ENCODE measurements around the gene SS18. TPM values are rescaled to one million over a fixed set of nuclear protein-coding genes. Genes with fewer than 3 reads are reported as not detected.
"Not testable (repeated sequence)": the region's sequence is repeated elsewhere in the genome, so short reads cannot be mapped to it uniquely, and the experiment has no call there.

Gene SS18, protein sequence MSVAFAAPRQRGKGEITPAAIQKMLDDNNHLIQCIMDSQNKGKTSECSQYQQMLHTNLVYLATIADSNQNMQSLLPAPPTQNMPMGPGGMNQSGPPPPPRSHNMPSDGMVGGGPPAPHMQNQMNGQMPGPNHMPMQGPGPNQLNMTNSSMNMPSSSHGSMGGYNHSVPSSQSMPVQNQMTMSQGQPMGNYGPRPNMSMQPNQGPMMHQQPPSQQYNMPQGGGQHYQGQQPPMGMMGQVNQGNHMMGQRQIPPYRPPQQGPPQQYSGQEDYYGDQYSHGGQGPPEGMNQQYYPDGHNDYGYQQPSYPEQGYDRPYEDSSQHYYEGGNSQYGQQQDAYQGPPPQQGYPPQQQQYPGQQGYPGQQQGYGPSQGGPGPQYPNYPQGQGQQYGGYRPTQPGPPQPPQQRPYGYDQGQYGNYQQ
- total RNA-seq, result 10 to 100 TPM; 57.8 to 69.7 TPM

DNA sequence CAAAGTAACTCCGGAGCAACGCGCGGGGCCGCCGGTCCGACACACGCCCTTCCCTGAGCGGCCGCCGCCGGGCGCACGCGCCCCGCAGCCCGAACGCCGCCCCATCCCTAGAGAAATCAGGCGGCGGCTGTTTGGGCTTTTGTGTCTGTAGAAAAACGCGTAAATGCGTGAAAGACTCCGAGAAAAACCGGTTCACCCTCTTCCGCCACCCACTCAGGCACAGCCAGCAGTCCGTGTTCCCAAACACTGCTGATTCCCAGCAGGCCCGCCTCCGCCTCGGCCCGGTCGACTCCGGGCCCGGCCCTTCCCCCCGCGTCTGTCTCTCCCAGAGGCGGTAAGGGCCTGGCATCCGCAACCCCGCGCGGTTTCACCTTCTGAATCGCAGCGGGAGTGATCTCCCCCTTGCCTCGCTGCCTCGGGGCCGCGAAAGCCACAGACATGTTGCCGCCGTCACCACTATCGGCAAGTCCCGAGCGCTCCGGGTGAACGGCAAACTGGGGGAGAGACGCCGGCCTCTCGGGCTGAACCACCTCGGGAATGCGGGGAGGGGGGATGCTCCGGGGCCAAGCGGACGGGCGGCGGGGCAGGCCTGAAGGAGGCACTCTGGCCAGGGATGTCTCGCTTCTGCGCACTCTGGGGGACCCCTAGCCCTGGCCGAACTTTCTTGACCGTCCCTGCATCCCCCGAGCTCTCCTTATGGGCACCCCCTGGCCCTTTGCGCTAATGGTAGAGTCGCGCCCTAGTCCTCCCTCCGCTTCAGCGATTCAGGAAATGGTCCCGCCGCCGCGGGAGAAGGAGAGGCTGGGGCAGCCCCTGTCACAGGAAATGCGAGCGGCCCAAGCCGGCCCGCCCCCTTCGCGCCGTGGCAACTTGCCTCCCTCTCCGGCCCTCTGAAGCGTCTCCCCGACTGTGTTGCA, at the start of gene SS18:
Gene SS18 (minus strand): TSS at position 484 of the 917 bp plus-strand sequence. CDS start 44 bp downstream, at position 440.
- no peaks in the 10 kb centered on the region for H3K27me3 Mint-ChIP-seq
- peak within 1 kb of the TSS; percentile 77 for H3K4me3 Mint-ChIP-seq
- ATAC-seq (peak; percentile 85), DNase-seq (peak; percentile 95)
- peaks cover 33% of the 10 kb centered on the region for H3K4me1 Mint-ChIP-seq
- intact Hi-C loops (cut with DNase I, micrococcal nuclease), result loop anchor here (1.0 to 5.0 kb wide), 6 partner anchors 43 to 1723 kb away; partner anchors contain the start of genes TAF4B (in 2 of the 2), KCTD1 (in 1 of the 2), PSMA8 (in 1 of the 2) and ZNF521 (in 1 of the 2)
- no peaks in the 10 kb centered on the region for H3K9me3 Mint-ChIP-seq (ENCODE audit: low read depth)
- ChIA-PET CTCF (no interaction called here), POLR2A (no interaction called here)
- peak within 1 kb of the TSS; percentile 94 for H3K27ac Mint-ChIP-seq
- peaks cover 16% of the 10 kb centered on the region for H3K36me3 Mint-ChIP-seq (ENCODE audit: low read depth)

DNA sequence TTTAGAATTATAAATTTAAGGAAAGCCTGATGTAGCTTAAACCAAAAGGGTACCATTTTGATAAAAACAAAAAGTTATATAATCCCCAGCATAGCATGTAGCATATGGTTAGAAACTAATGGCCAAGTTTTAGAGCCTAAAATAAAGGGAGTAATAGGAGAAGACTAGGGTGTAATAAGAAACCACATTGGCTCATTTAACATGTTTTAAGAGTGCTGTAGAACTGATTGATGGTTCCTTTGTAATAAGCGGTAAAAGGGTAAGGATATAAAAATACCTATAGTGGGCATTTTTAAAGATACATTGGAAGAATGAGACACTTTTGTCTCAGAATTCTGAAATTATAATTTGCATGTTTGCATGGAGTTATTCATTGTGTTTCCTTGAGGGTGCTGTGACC, 45.1 kb upstream of the SS18 start:
- ATAC-seq (no peak), DNase-seq (no peak)
- Mint-ChIP-seq H3K36me3 (ENCODE audit: low read depth) (no peaks in the 10 kb centered on the region), H3K27me3 (no peaks in the 10 kb centered on the region), H3K4me3 (no peak overlapping the region), H3K9me3 (ENCODE audit: low read depth) (no peaks in the 10 kb centered on the region), H3K27ac (no peak overlapping the region), H3K4me1 (no peaks in the 10 kb centered on the region)
- intact Hi-C loops (cut with DNase I, micrococcal nuclease), result no loop called here
- POLR2A ChIA-PET, result no interaction called here
- CTCF ChIA-PET, result interaction anchor here (0.6 kb wide), 2 partner anchors 19 to 48 kb away, joined by 3 read pairs; no protein-coding TSS in a partner anchor

- Mint-ChIP-seq H3K27ac (peak overlapping the region; percentile 88), H3K4me3 (peak overlapping the region; percentile 72), H3K27me3 (no peaks in the 10 kb centered on the region), H3K9me3 (ENCODE audit: low read depth) (no peaks in the 10 kb centered on the region), H3K36me3 (ENCODE audit: low read depth) (no peaks in the 10 kb centered on the region), H3K4me1 (no peaks in the 10 kb centered on the region)
- intact Hi-C loops (cut with DNase I, micrococcal nuclease), result no loop called here
- ATAC-seq (peak; percentile 34), DNase-seq (peak; percentile 8)
- CTCF ChIA-PET, result interaction anchor here (0.6 kb wide), 1 partner anchor 159 kb away, joined by 3 read pairs; no protein-coding TSS in a partner anchor
- POLR2A ChIA-PET, result interaction anchor here (0.6 kb wide), 2 partner anchors 32 to 693 kb away, joined by 4 to 6 read pairs; no protein-coding TSS in a partner anchor
Observed at GRCh38 chr18:26134107-26134506, 43.7 kb upstream of the SS18 start.

DNA sequence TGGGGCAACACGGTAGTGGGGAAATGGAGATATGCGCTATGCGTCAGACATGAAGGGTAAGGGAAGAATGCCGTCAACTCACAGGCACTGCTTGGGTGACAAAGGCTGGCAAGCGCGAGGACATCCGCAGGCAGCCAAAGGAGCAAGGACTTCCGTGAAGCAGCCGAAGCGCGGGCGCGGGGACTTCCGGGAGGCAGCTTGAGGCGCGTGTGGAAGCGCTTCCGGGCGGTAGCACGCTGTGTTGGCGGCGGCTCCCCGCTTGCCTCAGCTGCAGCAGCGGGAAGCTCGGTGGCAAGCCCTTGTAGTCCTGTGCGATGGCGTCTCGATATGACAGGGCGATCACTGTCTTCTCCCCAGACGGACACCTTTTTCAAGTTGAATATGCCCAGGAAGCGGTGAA, 43.2 kb upstream of the SS18 start, which contains the start of gene PSMA8:
Gene PSMA8 (plus strand): TSS at position 218 of the 400 bp plus-strand sequence. CDS start 97 bp downstream, at position 315.
- peak within 1 kb of the TSS; percentile 72 for H3K4me3 Mint-ChIP-seq
- DNase-seq (peak; percentile 68), ATAC-seq (peak; percentile 92)
- no peaks in the 10 kb centered on the region for H3K36me3 Mint-ChIP-seq (ENCODE audit: low read depth)
- ChIA-PET CTCF (interaction anchor here (0.6 kb wide), 1 partner anchor 158 kb away, joined by 3 read pairs; no protein-coding TSS in a partner anchor), POLR2A (no interaction called here)
- no peaks in the 10 kb centered on the region for H3K27me3 Mint-ChIP-seq
- intact Hi-C loops (cut with DNase I, micrococcal nuclease), result loop anchor here in 1 of 2 experiments (1.0 kb wide), 1 partner anchor 43 kb away; the partner anchor contains the start of gene SS18
- no peaks in the 10 kb centered on the region for H3K4me1 Mint-ChIP-seq
- no peaks in the 10 kb centered on the region for H3K9me3 Mint-ChIP-seq (ENCODE audit: low read depth)
- peak within 1 kb of the TSS; percentile 88 for H3K27ac Mint-ChIP-seq

DNA sequence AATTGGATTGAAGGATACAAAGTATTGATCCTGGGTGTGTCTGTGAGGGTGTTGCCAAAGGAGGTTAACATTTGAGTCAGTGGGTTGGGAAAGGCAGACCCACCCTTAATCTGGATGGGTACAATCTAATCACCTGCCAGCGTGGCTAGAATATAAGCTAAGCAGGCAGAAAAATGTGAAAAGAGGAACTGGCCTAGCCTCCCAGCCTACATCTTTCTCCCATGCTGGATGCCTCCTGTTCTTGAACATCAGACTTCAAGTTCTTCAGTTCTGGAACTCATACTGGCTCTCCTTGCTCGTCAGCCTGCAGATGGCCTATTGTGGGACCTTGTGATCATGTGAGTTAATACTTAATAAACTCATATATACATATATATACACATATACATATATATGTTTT, 37.8 kb upstream of the SS18 start:
- CTCF ChIA-PET; H3K4me3 Mint-ChIP-seq; POLR2A ChIA-PET; H3K27me3 Mint-ChIP-seq; H3K4me1 Mint-ChIP-seq; intact Hi-C loops (cut with DNase I, micrococcal nuclease); ATAC-seq; H3K9me3 Mint-ChIP-seq (ENCODE audit: low read depth); H3K36me3 Mint-ChIP-seq (ENCODE audit: low read depth); DNase-seq; H3K27ac Mint-ChIP-seq: not testable (repeated sequence)

GRCh38 chr18:26127786-26128185, 37.4 kb upstream of the SS18 start:
- POLR2A ChIA-PET, result no interaction called here
- Mint-ChIP-seq H3K27ac (no peak overlapping the region), H3K4me1 (no peaks in the 10 kb centered on the region), H3K27me3 (no peaks in the 10 kb centered on the region), H3K9me3 (ENCODE audit: low read depth) (peaks cover 8% of the 10 kb centered on the region), H3K36me3 (ENCODE audit: low read depth) (no peaks in the 10 kb centered on the region), H3K4me3 (no peak overlapping the region)
- intact Hi-C loops (cut with DNase I, micrococcal nuclease), result no loop called here
- CTCF ChIA-PET, result no interaction called here
- DNase-seq, result no peak
- no peak for ATAC-seq

GRCh38 chr18:26121994-26122393, 31.6 kb upstream of the SS18 start:
- POLR2A ChIA-PET; intact Hi-C loops (cut with DNase I, micrococcal nuclease); CTCF ChIA-PET; DNase-seq; H3K4me3 Mint-ChIP-seq; H3K9me3 Mint-ChIP-seq (ENCODE audit: low read depth); H3K4me1 Mint-ChIP-seq; H3K27ac Mint-ChIP-seq; H3K27me3 Mint-ChIP-seq; ATAC-seq; H3K36me3 Mint-ChIP-seq (ENCODE audit: low read depth): not testable (repeated sequence)

DNA sequence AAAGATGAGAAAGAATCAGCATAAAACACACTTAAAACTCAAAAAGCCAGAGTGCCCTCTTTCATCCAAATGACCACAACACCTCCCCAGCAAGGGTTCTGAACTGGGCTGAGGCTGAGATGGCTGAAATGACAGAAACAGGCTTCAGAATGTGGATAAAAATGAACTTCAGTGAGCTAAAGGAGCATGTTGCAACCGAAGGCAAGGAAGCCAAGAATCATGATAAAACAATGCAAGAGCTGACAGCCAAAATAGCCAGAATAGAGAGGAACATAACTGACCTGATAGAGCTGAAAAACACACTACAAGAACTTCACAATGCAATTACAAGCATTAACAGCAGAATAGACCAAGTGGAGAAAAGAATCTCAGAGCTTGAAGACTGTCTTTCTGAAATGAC, 31.1 kb upstream of the SS18 start:
- CTCF ChIA-PET, result interaction anchor here (1.3 kb wide), 1 partner anchor 46 kb away, joined by 4 read pairs; no protein-coding TSS in a partner anchor
- intact Hi-C loops (cut with DNase I, micrococcal nuclease), result no loop called here
- no peaks in the 10 kb centered on the region for H3K36me3 Mint-ChIP-seq (ENCODE audit: low read depth)
- no peak for ATAC-seq
- peaks cover 10% of the 10 kb centered on the region for H3K9me3 Mint-ChIP-seq (ENCODE audit: low read depth)
- DNase-seq, result no peak
- POLR2A ChIA-PET, result no interaction called here
- no peak overlapping the region for H3K4me3 Mint-ChIP-seq
- peaks cover 2% of the 10 kb centered on the region for H3K27me3 Mint-ChIP-seq
- H3K4me1 Mint-ChIP-seq, result no peaks in the 10 kb centered on the region
- no peak overlapping the region for H3K27ac Mint-ChIP-seq

DNA sequence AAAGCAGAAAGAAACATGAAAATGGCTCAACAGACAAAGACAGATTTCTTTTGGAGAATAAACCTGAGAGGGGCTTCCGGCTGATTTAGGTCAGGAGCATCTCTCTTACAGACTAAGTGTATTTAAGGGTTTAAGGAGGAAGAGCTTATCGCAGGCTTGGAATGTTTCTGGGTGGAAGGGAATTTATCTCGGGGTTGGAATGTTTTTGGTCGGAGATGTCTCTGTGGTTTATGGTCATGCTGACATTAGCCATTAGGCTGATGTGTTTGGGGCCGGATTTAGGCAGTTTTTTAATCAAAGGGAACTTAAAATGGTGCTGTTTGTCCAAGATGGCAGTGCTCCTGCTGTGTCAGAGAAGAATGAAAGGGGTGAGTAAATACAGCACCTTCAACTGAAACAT, 28.8 kb upstream of the SS18 start:
- Mint-ChIP-seq H3K4me3 (no peak overlapping the region), H3K9me3 (ENCODE audit: low read depth) (peaks cover 10% of the 10 kb centered on the region), H3K4me1 (no peaks in the 10 kb centered on the region), H3K27ac (peak overlapping the region; percentile 6), H3K27me3 (peaks cover 2% of the 10 kb centered on the region), H3K36me3 (ENCODE audit: low read depth) (no peaks in the 10 kb centered on the region)
- ATAC-seq (no peak), DNase-seq (no peak)
- POLR2A ChIA-PET, result no interaction called here
- intact Hi-C loops (cut with DNase I, micrococcal nuclease), result no loop called here
- CTCF ChIA-PET, result no interaction called here

- Mint-ChIP-seq H3K4me1 (no peaks in the 10 kb centered on the region), H3K27ac (no peak overlapping the region), H3K36me3 (ENCODE audit: low read depth) (no peaks in the 10 kb centered on the region), H3K27me3 (no peaks in the 10 kb centered on the region), H3K9me3 (ENCODE audit: low read depth) (no peaks in the 10 kb centered on the region), H3K4me3 (no peak overlapping the region)
- DNase-seq (no peak), ATAC-seq (no peak)
- CTCF ChIA-PET, result no interaction called here
- POLR2A ChIA-PET, result no interaction called here
- intact Hi-C loops (cut with DNase I, micrococcal nuclease), result loop anchor here in 1 of 2 experiments (10.0 kb wide), 1 partner anchor 551 kb away; no protein-coding TSS in a partner anchor
Observed at GRCh38 chr18:26104035-26104434, 13.6 kb upstream of the SS18 start.

GRCh38 chr18:26103579-26103978, 13.2 kb upstream of the SS18 start:
- ATAC-seq (peak; percentile 72), DNase-seq (peak; percentile 71)
- Mint-ChIP-seq H3K4me3 (no peak overlapping the region), H3K27ac (no peak overlapping the region), H3K36me3 (ENCODE audit: low read depth) (no peaks in the 10 kb centered on the region), H3K9me3 (ENCODE audit: low read depth) (no peaks in the 10 kb centered on the region), H3K27me3 (no peaks in the 10 kb centered on the region), H3K4me1 (no peaks in the 10 kb centered on the region)
- POLR2A ChIA-PET, result no interaction called here
- CTCF ChIA-PET, result interaction anchor here (0.5 to 1.7 kb wide), 5 partner anchors 12 to 383 kb away, joined by 3 to 6 read pairs (median 4); no protein-coding TSS in a partner anchor
- intact Hi-C loops (cut with DNase I, micrococcal nuclease), result loop anchor here in 1 of 2 experiments (10.0 kb wide), 1 partner anchor 551 kb away; no protein-coding TSS in a partner anchor
